Measurements from ENCODE around the gene ABHD2.
"Not testable (repeated sequence)": the region's sequence is repeated elsewhere in the genome, so short reads cannot be mapped to it uniquely, and the experiment has no call there.

Gene ABHD2

DNA sequence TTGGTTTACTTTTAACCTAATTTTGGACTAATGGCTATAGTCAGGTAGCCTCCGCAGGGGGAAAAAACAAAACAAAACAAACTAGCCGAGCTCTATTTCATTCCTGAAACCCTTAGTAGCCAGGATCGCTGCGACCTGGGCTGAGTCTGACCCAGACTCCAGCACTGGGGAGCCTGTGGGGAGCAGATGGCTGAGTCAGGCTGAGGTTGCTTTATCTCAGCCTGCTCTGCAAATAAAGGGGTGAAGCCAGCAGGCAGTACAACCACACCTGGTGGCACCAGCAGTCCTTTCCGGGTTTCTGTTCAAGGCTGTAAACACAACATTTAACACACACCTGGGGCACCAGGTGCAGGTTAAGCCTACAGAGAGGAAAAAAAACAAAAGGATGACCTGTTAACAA lies 27.3 kb downstream of the ABHD2 start:
- Mint-ChIP-seq H3K27ac (no peak overlapping the region), H3K36me3 (ENCODE audit: low read depth) (peaks cover 31% of the 10 kb centered on the region), H3K9me3 (no peaks in the 10 kb centered on the region), H3K4me3 (no peak overlapping the region), H3K27me3 (ENCODE audit: low read depth) (no peaks in the 10 kb centered on the region), H3K4me1 (ENCODE audit: low read depth) (peaks cover 8% of the 10 kb centered on the region)

DNA sequence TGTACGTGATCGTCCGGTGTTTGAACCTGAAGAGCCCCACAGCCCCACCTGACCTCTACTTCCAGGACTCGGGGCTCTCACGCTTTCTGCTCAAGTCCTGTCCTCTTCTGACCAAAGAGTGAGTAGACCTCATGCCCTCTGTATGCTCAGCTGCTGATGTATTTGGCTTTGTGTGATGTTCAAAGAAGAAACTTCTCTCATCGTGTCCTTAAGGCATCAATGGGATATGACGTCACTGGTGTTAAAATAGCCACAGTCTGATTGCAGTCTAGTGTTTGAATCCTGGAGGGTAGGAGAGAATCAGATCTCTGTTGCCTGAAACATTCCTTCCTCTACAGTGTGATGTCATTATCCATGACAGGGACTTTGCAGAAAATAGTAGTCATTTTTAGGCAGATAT lies 28.1 kb downstream of the ABHD2 start:
- Mint-ChIP-seq H3K27ac (no peak overlapping the region), H3K4me1 (ENCODE audit: low read depth) (peaks cover 8% of the 10 kb centered on the region), H3K27me3 (ENCODE audit: low read depth) (no peaks in the 10 kb centered on the region), H3K4me3 (no peak overlapping the region), H3K9me3 (no peaks in the 10 kb centered on the region), H3K36me3 (ENCODE audit: low read depth) (peaks cover 31% of the 10 kb centered on the region)

DNA sequence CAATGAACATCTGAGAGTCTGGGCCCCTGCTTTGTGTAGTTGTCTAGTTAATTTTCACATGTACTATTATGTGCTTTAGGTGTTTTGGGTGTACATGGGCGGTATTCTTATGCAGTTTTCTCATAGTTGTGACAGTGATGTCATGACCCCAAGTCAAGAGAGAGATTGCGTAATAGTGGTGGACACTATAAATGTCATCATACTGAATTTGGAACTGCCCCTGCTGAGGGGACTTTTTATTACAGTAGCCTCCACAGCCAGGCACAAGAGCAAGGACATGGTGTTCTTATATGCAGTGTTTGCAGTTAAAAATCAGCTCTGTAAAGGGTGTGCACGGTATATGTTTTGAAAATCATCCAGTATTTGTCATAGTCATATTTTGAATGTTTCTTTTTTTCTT lies 29.5 kb downstream of the ABHD2 start:
- Mint-ChIP-seq H3K9me3 (no peaks in the 10 kb centered on the region), H3K27me3 (ENCODE audit: low read depth) (no peaks in the 10 kb centered on the region), H3K36me3 (ENCODE audit: low read depth) (peaks cover 37% of the 10 kb centered on the region), H3K27ac (no peak overlapping the region), H3K4me3 (no peak overlapping the region), H3K4me1 (ENCODE audit: low read depth) (peaks cover 8% of the 10 kb centered on the region)

DNA sequence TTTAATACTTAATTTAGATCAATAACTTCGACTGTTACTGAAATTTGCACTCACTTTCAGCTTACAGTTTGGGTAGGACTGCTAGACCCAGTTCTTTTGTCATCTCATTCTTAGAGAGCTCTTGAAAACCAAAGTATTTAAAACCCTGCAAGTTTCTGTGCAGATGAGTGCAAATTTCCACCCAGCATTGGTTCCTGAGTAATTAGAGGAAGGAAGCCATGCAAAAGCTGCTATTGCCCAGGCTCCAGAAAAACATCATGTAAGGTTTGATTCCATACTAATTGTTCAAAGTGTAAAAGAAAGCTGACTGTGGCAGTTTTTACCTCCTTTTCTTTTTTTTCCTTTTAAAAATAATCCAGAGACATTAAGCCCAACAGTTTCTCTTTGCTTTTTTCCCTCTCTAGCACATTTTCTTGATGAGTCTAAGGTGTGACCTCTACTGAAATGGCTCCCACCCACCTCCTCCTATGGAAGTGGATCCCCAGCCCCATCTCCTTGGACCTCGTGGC lies 30.3 kb downstream of the ABHD2 start:
- peaks cover 4% of the 10 kb centered on the region for H3K4me1 Mint-ChIP-seq (ENCODE audit: low read depth)
- peaks cover 38% of the 10 kb centered on the region for H3K36me3 Mint-ChIP-seq (ENCODE audit: low read depth)
- H3K27ac Mint-ChIP-seq: no peak overlapping the region

DNA sequence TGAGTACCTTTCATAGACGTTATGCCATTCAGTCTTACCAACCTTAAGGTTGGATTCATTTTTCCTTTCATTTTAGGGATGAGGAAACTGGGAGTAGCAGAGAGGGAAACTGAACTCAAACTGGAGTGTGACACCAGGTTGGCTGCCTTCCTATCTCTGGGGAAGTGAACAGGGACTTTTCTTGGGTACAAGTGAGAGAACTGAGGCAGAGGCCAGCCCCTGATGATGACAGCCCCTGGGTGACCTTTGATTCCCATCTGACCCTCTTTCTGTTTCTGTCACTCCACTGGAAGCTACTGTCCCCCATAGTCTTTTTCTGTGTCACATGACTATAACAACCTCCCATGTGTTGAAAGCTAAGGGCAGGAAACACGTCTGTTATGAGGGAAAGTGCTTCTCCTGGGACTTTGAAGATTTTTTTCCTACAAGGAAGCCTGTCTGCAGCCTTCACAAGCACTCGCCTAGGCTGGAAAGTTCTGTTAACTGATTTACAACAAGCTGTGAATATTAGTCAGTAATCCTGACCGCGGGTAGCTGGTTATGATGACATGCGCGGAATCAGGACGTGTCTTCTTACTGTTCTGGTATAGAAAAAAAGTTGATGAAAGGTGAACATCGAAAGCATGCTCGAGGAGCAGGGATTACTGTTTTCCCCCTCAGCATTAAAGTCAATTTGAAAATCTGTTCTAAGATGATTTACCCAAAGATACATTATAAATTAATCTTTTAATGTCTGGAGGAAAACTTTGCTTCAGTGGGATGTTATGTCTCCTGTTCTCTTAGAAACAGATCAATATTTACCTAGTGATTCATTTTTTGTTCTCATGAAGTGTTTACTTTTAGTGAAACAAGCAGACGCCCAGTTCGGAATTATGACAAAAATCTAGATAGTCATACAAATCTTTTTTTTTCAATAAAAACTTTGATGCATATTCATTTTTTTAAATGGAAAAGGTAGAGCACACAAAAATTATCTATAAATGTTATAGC lies 31.5 kb downstream of the ABHD2 start:
- no peak overlapping the region for H3K4me3 Mint-ChIP-seq
- no peaks in the 10 kb centered on the region for H3K27me3 Mint-ChIP-seq (ENCODE audit: low read depth)
- no peak overlapping the region for H3K27ac Mint-ChIP-seq
- H3K36me3 Mint-ChIP-seq (ENCODE audit: low read depth): peaks cover 42% of the 10 kb centered on the region
- peaks cover 2% of the 10 kb centered on the region for H3K4me1 Mint-ChIP-seq (ENCODE audit: low read depth)
- H3K9me3 Mint-ChIP-seq: no peaks in the 10 kb centered on the region

More for the DNA sequence above, 30.3 kb downstream of the ABHD2 start:
- H3K9me3 Mint-ChIP-seq: no peaks in the 10 kb centered on the region
- H3K27me3 Mint-ChIP-seq (ENCODE audit: low read depth): no peaks in the 10 kb centered on the region
- no peak overlapping the region for H3K4me3 Mint-ChIP-seq

DNA sequence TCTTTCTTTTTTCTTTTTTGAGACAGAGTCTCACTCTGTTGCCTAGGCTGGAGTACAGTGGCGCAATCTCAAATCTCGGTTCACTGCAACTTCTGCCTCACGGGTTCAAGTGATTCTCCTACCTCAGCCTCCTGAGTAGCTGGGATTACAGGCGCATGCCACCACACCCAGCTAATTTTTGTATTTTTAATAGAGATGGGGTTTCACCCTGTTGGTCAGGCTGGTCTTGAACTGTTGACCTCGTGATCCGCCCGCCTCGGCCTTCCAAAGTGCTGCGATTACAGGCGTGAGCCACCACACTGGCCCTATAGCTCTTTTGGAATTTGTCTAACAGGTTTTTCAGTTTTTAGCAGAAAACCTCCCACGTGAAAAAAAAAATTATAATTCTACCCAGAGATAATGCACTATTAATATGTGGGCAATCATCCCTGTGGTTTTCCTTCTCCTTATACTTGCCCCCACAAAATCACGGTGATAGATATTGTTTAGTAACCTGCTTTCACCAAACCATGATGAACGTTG lies 32.3 kb downstream of the ABHD2 start:
- not testable (repeated sequence) for H3K4me1 Mint-ChIP-seq (ENCODE audit: low read depth); H3K9me3 Mint-ChIP-seq; H3K27me3 Mint-ChIP-seq (ENCODE audit: low read depth); H3K4me3 Mint-ChIP-seq; H3K27ac Mint-ChIP-seq
- peaks cover 39% of the 10 kb centered on the region for H3K36me3 Mint-ChIP-seq (ENCODE audit: low read depth)

DNA sequence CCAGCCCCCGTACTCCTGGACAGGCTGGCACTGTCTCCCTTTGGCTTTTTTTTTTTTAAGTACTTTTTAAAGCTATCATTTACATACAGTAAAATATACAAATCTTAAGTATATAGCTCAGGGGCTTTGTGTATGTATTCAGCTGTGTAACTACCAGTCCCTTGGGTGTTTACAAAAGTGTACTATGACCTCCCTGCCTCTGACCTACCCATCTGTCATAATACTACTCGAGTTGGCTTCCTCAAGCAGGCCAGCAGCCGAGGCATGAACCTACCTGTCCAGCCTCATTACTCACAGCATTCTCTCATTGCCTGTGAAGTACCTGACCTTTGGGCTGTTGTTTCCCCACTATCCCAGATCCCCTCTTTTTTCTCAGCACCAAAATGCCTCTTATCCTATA lies 33.2 kb downstream of the ABHD2 start:
- H3K36me3 Mint-ChIP-seq (ENCODE audit: low read depth): peaks cover 42% of the 10 kb centered on the region
- no peaks in the 10 kb centered on the region for H3K27me3 Mint-ChIP-seq (ENCODE audit: low read depth)
- no peak overlapping the region for H3K27ac Mint-ChIP-seq
- no peak overlapping the region for H3K4me3 Mint-ChIP-seq
- no peaks in the 10 kb centered on the region for H3K9me3 Mint-ChIP-seq
- no peaks in the 10 kb centered on the region for H3K4me1 Mint-ChIP-seq (ENCODE audit: low read depth)

DNA sequence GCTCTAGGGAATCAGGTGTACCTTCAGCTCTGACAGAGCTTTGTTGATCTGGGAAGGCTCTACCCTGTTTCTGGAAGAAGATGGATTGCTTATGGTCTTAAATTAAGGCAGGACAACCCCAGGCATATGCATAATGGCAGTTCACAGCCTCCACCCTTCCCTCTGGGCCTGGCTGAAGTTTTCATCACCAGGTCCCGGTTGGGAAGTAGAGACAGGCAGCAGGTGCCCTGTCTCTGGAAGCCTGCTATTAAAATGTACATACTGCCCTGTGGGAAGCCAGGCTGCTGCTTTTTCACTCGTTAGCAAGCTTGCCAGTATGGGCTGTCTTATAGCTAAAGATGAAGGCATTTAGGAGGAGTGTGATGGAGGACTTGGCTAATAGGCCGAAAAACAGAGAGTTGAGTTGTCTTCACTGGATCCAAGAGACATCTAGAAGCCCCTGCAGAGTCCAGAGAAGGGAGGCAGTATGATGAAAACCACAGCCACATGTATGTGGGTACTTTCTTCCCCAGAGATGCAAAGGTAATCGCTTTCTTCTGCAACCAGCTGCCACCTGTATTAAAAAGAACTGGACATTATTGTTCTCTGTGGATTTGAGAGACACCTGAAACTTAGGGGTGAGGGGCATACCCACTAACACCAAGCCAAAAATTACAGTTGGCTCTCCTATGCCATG lies 34.4 kb downstream of the ABHD2 start:
- Mint-ChIP-seq H3K4me1 (ENCODE audit: low read depth) (no peaks in the 10 kb centered on the region), H3K4me3 (no peak overlapping the region), H3K27ac (no peak overlapping the region), H3K9me3 (no peaks in the 10 kb centered on the region), H3K36me3 (ENCODE audit: low read depth) (peaks cover 34% of the 10 kb centered on the region), H3K27me3 (ENCODE audit: low read depth) (no peaks in the 10 kb centered on the region)

DNA sequence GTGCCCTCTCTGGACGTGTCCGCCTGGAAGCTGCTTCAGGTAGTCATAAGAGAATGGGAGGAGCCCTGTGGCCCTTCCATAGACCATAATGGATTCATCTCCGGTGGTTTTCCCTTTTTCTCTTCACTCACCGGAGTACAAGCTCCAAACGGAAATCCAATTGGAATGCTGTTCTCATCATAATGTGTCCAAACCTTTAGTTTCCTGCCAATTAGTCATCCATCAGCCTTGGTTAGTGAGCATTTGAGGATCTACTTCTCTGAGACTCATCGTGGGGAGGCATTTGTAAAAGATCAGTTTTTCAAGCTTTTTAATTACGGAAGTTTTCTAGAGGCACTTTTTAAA lies 34.9 kb downstream of the ABHD2 start:
- Mint-ChIP-seq H3K36me3 (ENCODE audit: low read depth) (peaks cover 32% of the 10 kb centered on the region), H3K4me1 (ENCODE audit: low read depth) (no peaks in the 10 kb centered on the region), H3K27me3 (ENCODE audit: low read depth) (no peaks in the 10 kb centered on the region), H3K4me3 (no peak overlapping the region), H3K27ac (no peak overlapping the region), H3K9me3 (no peaks in the 10 kb centered on the region)

DNA sequence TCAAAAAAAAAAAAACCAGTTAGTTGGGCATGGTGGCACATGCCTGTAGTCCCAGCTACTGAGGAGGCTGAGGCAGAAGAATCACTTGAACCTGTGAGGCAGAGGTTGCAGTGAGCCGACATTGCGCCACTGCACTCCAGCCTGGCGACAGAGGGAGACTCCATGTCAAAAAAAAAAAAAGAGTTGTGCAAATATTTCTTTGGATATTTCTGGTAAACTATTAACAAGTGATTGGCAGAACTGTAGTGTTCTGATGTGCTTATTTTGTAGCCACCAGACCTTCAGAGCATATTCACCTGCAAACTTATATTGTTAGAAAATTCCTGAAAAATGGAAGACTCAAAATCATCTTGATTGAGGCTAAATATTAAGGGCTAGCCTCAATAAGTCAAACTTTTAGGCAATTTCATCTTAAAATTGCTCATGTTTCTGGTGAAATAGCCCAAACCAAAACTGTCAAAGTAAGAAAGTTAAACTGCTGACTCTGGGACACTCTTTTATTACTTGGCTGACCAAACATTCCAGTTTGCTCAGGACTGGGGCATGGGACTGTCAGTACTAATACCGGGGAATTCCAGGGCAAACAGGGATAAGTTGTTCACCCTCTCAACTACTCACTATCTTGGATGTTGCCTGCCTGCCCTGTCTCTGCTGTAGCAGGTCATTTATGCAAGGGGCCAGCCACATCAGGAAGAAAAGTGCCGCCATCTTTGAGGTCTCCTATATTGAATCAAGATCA lies 37.0 kb downstream of the ABHD2 start:
- Mint-ChIP-seq H3K36me3 (ENCODE audit: low read depth) (peaks cover 21% of the 10 kb centered on the region), H3K27ac (no peak overlapping the region), H3K4me3 (no peak overlapping the region), H3K9me3 (no peaks in the 10 kb centered on the region), H3K27me3 (ENCODE audit: low read depth) (no peaks in the 10 kb centered on the region), H3K4me1 (ENCODE audit: low read depth) (peaks cover 2% of the 10 kb centered on the region)

DNA sequence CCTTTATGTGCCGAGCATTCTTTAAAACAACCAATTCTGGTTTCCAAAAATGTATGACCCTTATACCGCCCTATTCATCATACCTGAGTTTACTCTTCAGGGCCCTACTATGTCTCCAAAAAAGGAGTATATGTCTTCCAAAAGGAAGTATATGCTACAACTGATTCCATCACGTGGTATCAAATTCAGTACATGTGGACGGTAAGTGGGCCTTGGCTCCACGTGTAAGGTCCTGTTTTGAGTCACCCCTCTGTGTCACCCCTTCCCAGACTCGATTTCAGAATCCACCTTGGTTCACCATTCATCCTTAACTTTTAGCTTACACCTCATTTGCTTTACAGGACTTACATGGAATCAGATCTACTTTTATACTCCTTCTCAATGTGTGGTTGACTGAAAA lies 37.8 kb downstream of the ABHD2 start:
- H3K27me3 Mint-ChIP-seq (ENCODE audit: low read depth): no peaks in the 10 kb centered on the region
- H3K36me3 Mint-ChIP-seq (ENCODE audit: low read depth): peaks cover 23% of the 10 kb centered on the region
- no peak overlapping the region for H3K4me3 Mint-ChIP-seq
- H3K9me3 Mint-ChIP-seq: no peaks in the 10 kb centered on the region
- peaks cover 6% of the 10 kb centered on the region for H3K4me1 Mint-ChIP-seq (ENCODE audit: low read depth)
- H3K27ac Mint-ChIP-seq: no peak overlapping the region

DNA sequence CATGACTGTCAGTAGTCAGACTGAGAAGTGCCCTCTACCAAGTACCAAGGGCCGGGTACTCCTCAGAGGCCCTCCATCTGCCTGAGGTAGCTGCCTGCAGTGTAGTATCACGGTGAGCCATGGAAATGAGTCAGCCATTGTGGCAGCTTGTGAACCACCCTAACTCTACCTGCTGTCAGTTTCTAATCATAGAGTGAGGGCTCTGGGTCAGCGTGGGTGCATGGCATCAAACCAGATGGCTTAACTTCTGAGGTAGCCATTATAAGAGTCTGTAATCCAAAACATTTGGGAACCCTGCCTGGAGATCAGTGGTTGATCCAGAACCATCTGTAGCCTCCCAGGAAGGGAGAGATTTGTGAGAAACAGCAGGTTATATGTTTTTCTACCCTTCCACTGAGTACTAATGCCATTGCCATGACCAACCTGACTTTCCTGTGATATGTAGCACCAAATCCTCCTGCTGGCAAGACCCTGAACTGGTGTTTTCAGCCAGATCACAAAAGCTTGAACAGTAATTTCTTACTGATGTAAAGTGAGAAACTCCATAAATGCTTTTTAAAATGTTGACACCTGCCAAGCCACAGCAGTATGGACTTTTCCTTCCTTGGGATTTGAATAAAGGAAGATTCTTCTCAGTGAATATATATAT lies 38.9 kb downstream of the ABHD2 start:
- H3K4me1 Mint-ChIP-seq (ENCODE audit: low read depth): peaks cover 12% of the 10 kb centered on the region

DNA sequence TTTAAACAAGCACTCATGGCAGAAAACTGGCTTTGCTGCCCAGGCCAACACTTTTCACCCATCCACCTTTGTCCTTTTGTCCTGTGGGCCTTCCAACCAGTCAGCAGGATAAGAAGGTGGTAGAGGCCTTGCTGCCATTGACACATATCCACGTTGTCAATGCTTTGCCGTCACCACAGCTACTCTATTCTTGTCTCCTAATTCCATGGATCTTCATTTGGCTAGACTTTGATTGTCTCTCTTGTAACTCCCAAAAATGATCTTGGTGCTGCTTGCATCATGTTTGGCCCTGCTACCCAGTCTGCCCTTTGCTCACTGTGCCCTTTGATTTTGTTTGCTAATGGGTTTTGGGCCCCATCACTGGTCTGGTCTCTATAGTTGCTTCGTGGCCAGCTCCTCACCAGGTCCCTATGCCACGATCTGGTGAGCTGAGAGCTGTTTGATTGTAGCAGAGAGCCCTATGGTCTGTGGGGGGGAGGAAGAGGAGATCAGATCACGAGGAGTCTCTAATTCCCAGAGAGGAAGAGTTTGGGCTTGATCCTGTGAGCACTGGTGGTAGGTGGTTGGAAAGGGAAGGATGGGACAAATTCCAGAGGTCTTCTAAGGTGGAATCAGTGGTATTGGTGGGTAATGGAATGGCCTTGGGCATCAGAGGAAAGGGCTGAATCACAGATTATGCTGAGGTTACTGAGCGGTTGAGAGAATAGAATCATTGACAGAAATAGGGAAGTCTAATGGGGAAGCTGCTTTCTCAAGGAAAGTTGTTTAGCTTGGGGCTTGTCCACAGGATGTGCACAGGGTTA lies 40.3 kb downstream of the ABHD2 start:
- H3K4me1 Mint-ChIP-seq (ENCODE audit: low read depth): peaks cover 20% of the 10 kb centered on the region
- no peak overlapping the region for H3K4me3 Mint-ChIP-seq
- no peaks in the 10 kb centered on the region for H3K27me3 Mint-ChIP-seq (ENCODE audit: low read depth)
- no peak overlapping the region for H3K27ac Mint-ChIP-seq
- H3K36me3 Mint-ChIP-seq (ENCODE audit: low read depth): peaks cover 20% of the 10 kb centered on the region
- H3K9me3 Mint-ChIP-seq: no peaks in the 10 kb centered on the region

More for the DNA sequence above, 38.9 kb downstream of the ABHD2 start:
- H3K27ac Mint-ChIP-seq: no peak overlapping the region
- peaks cover 23% of the 10 kb centered on the region for H3K36me3 Mint-ChIP-seq (ENCODE audit: low read depth)
- H3K9me3 Mint-ChIP-seq: no peaks in the 10 kb centered on the region
- H3K27me3 Mint-ChIP-seq (ENCODE audit: low read depth): no peaks in the 10 kb centered on the region
- no peak overlapping the region for H3K4me3 Mint-ChIP-seq

Data from T-helper 1 cell treated with Interleukin-12 subunit alpha and Interleukin-12 subunit beta and Interleukin-4 antibody, amounts not matched to agents 30 μg/mL and 1 μg/mL, for 36 hours (primary cell).